Fibroblast of villous mesenchyme (primary cell): ENCODE results near the gene APRT. TPM values are rescaled to one million over a fixed set of nuclear protein-coding genes. Genes with fewer than 3 reads are reported as not detected.

Experiments used
- DNase-seq: peaks from one replicate; pipeline ENCODE4 v3.0.0-alpha.2; 2010; ENCODE audit warnings: low read depth
- H3K4me3 ChIP-seq: 2 replicates; pipeline ENCODE4 v1.5.1; 2011; ENCODE audit warnings: low read depth, mild to moderate bottlenecking, low read length
- CTCF ChIP-seq: IDR thresholded peaks from 2 replicates; pipeline ENCODE4 v1.5.1; 2012; ENCODE audit warnings: low read depth, mild to moderate bottlenecking, low read length; ENCODE audit not compliant: insufficient read depth
- total RNA-seq: library from RNA; depleted of rRNA; stranded (reverse); fragments of >200 nt; gene quantifications from 2 replicates; pipeline ENCODE4 v1.2.3, GENCODE V29; 2012

Gene APRT
- total RNA-seq, 1 donor, result 39.7 TPM

GRCh38 chr16:88838566-88838965 is 26.8 kb upstream of the APRT start:
- DNase-seq, result no peak
- no peak overlapping the region for H3K4me3 ChIP-seq
- TF ChIP-seq CTCF, result no peak

- no peak overlapping the region for H3K4me3 ChIP-seq
- no peak for DNase-seq
- TF ChIP-seq CTCF, result no peak
These were observed 26.1 kb upstream of the APRT start for GRCh38 chr16:88837806-88838205.

- H3K4me3 ChIP-seq, result no peak overlapping the region
- no peak for DNase-seq
- no peak for TF ChIP-seq CTCF
These were observed 25.1 kb upstream of the APRT start for GRCh38 chr16:88836791-88837190.

GRCh38 chr16:88835818-88836217 is 24.1 kb upstream of the APRT start:
- DNase-seq, result no peak
- TF ChIP-seq CTCF, result no peak
- H3K4me3 ChIP-seq, result no peak overlapping the region

GRCh38 chr16:88835383-88835782 is 23.7 kb upstream of the APRT start:
- H3K4me3 ChIP-seq, result no peak overlapping the region
- TF ChIP-seq CTCF, result no peak
- no peak for DNase-seq

- no peak for DNase-seq
- no peak for TF ChIP-seq CTCF
These were observed 22.9 kb upstream of the APRT start for GRCh38 chr16:88834670-88835069.

GRCh38 chr16:88833086-88833485 is 21.4 kb upstream of the APRT start:
- H3K4me3 ChIP-seq, result no peak overlapping the region
- DNase-seq, result no peak
- no peak for TF ChIP-seq CTCF

More at GRCh38 chr16:88834670-88835069, 22.9 kb upstream of the APRT start:
- no peak overlapping the region for H3K4me3 ChIP-seq
